Kidney epithelial cell (primary cell): Measurements from ENCODE around the gene RNF166. TPM values are rescaled to one million over a fixed set of nuclear protein-coding genes. Genes with fewer than 3 reads are reported as not detected.

Experiments used
- DNase-seq: peaks from one replicate; pipeline ENCODE4 v3.0.0-alpha.2; 2010; ENCODE audit warnings: low read depth
- H3K27me3 ChIP-seq: 2 replicates; pipeline ENCODE4 v1.6.0; 2011; ENCODE audit warnings: low read length; ENCODE audit not compliant: control insufficient read depth, insufficient read depth
- H3K36me3 ChIP-seq: 2 replicates; pipeline ENCODE4 v1.5.1; 2011; ENCODE audit warnings: low read length; ENCODE audit not compliant: control insufficient read depth, insufficient read depth
- H3K4me3 ChIP-seq: 2 replicates; pipeline ENCODE4 v1.5.1; 2011; ENCODE audit warnings: low read depth, mild to moderate bottlenecking, control low read depth, low read length
- CTCF ChIP-seq: IDR thresholded peaks from 2 replicates; pipeline ENCODE4 v1.5.1; 2011; ENCODE audit warnings: mild to moderate bottlenecking, moderate library complexity, low read length, control low read depth, inconsistent platforms; ENCODE audit not compliant: insufficient read depth, poor library complexity, severe bottlenecking
- total RNA-seq: library from RNA; depleted of rRNA; stranded (reverse); fragments of >200 nt; gene quantifications from 2 replicates; pipeline ENCODE4 v1.2.3, GENCODE V29; 2015

RNF166 gene
- total RNA-seq, 1 donor from 2014 or later = 33.0 TPM

GRCh38 chr16:88726981-88727380 lies 20.8 kb upstream of the RNF166 start:
- Histone ChIP-seq H3K27me3 (no peaks in the 10 kb centered on the region), H3K36me3 (peaks cover 3% of the 10 kb centered on the region), H3K4me3 (no peak overlapping the region)
- DNase-seq = no peak
- TF ChIP-seq CTCF = no peak

DNA sequence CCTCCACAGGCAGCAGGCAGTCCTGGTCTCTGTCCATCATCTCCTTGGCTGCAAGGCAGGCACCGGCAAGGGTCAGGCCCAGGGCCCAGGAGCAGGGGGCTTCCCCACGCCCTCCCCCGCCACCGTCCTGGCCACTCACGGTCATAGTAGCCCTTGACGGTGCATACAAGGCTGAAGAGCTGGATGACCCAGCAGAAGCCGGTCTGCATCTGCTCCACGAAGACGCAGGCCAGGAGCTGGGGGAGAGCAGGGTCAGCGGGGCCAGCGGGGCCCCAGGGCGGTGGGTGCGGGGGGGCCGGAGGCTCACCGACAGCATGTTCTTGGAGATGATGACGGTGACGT lies 20.2 kb upstream of the RNF166 start:
- no peak for TF ChIP-seq CTCF
- H3K4me3 ChIP-seq = no peak overlapping the region
- no peak for DNase-seq
- no peaks in the 10 kb centered on the region for H3K27me3 ChIP-seq
- peaks cover 4% of the 10 kb centered on the region for H3K36me3 ChIP-seq

DNA sequence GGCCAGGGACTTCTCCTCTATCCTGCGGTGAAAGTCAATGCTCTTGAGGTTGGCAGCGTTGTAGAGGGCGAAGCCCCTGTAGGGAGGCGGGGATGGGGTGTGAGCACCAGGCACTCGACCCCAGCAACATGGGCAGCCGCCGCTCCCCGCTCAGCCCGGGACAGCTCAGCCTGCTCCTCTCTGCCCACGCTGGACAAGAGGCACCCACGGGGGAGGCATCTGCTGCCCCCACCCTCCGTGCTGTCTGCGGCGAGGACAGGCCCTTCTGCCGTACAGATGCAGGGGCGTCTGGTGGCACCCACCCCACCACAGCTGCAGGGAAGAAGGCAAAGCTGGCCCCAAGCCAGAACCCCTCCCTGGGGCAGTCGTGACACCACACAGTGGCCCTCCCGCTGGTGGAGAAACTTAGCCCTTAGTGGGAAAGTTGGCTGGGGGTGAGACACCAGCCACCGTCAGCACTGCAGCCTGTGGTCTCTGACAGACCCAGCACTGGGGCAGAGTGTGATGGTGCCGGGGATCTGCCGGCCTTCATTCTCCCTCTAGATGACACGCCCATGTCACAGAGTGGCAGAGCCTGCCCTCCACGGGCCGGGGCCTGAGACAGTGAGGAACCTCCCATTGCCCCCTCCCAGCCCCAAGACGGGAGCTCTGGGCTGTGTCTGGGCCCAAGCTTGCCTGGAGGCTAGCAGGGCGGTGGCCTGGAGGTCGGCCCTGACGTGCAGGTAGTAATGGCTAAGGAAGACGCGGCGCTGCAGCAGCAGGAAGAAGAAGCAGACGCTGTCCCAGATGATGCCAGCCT lies 19.6 kb upstream of the RNF166 start:
- Histone ChIP-seq H3K27me3 (no peaks in the 10 kb centered on the region), H3K4me3 (no peak overlapping the region), H3K36me3 (peaks cover 7% of the 10 kb centered on the region)
- DNase-seq = no peak
- no peak for TF ChIP-seq CTCF

DNA sequence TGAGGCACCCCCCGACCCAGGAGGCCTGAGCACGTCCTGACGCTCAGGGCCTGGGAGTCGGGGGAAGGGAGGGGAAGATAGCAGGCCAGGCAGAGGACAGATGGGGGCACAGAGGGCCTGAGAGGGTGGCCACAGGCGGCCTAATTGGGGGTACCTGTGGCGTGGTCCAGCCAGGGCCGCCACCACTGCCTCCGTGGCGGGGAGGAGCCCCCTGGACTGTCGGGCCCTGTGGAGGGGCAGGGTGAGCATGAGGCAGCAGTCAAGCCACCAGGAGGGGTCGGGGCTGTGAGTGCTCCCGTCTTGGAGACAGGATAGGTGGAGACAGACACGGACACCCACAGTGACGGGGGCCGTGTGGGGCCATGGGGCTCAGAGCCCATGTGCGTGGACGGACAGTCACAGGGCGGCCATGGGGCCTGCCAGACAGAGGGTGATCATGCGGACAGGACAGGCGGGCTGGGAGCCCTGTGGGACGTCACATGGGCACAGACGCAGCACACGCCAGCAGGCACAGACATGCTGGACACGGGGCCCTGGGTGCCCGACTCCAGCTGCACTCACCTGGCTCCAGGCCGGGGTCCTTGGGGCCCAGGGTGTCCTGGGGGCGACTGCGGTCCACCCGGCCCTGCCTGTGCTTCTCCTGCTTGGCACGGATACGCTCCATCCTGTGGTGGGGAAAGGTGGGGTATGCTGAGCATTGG lies 18.8 kb upstream of the RNF166 start:
- Histone ChIP-seq H3K4me3 (no peak overlapping the region), H3K27me3 (no peaks in the 10 kb centered on the region), H3K36me3 (peaks cover 7% of the 10 kb centered on the region)
- no peak for TF ChIP-seq CTCF
- DNase-seq = no peak

DNA sequence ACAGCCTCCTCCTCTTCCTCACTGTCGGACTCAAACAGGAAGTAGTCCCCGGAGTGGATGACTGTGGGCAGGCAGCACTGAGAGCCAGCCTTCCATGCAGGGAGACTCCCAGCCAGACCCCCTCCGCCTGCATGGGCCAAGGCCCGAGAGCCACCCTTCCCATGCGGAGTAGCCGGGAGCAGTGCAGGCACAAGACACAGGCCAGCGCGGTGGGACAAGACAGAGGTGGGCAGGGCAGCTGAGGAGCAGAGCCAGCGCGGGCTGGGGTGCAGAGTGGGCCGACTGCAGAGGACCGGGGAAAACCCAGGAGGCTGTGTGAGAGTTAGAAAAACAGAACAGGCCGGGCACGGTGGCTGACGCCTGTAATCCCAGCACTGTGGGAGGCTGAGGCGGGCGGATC lies 17.7 kb upstream of the RNF166 start:
- no peak for TF ChIP-seq CTCF
- DNase-seq = no peak
- Histone ChIP-seq H3K27me3 (no peaks in the 10 kb centered on the region), H3K4me3 (no peak overlapping the region), H3K36me3 (peaks cover 10% of the 10 kb centered on the region)
